MM.1S (cell line): ENCODE results near the gene SEC61G.

ENCODE experiments used
- DNase-seq: peaks from one replicate; pipeline ENCODE4 v3.0.0-alpha.2; 2015
- H2AFZ ChIP-seq: fragments of 300-600 bp; sonication (generic); 2 replicates; pipeline ENCODE4 v1.6.0; 2016; ENCODE audit warnings: antibody characterized with exemption, low read length
- H3F3A ChIP-seq: fragments of 300-600 bp; sonication (generic); 2 replicates; pipeline ENCODE4 v1.6.1; 2016; ENCODE audit warnings: mild to moderate bottlenecking, antibody characterized with exemption, low read length, moderate library complexity, mixed read lengths; ENCODE audit not compliant: insufficient read depth
- H3K27ac ChIP-seq: fragments of 300-600 bp; sonication (generic); 2 replicates; pipeline ENCODE4 v1.5.1; 2016; ENCODE audit warnings: mild to moderate bottlenecking, low read length
- H3K27me3 ChIP-seq: fragments of 300-600 bp; sonication (generic); replicated peaks from 2 replicates; pipeline ENCODE4 v1.6.0; 2016; ENCODE audit warnings: low read length; ENCODE audit not compliant: insufficient read depth
- H3K36me3 ChIP-seq: fragments of 300-600 bp; sonication (generic); replicated peaks from 2 replicates; pipeline ENCODE4 v1.6.1; 2016; ENCODE audit warnings: mild to moderate bottlenecking, low read length, mixed read lengths; ENCODE audit not compliant: insufficient read depth
- H3K4me1 ChIP-seq: fragments of 300-600 bp; sonication (generic); 2 replicates; pipeline ENCODE4 v1.6.1; 2016; ENCODE audit warnings: low read length, mixed read lengths
- H3K4me2 ChIP-seq: fragments of 300-600 bp; sonication (generic); 2 replicates; pipeline ENCODE4 v1.6.0; 2016; ENCODE audit warnings: low read depth, low read length
- H3K4me3 ChIP-seq: fragments of 300-600 bp; sonication (generic); 2 replicates; pipeline ENCODE4 v1.5.1; 2016; ENCODE audit warnings: low read length, mixed read lengths
- H3K79me2 ChIP-seq: fragments of 300-600 bp; sonication (generic); 2 replicates; pipeline ENCODE4 v1.6.1; 2016; ENCODE audit warnings: mixed run types, low read length, mixed read lengths
- H3K9ac ChIP-seq: fragments of 300-600 bp; sonication (generic); 2 replicates; pipeline ENCODE4 v1.6.1; 2016; ENCODE audit warnings: low read length, mixed read lengths
- H3K9me2 ChIP-seq: fragments of 300-600 bp; sonication (generic); replicated peaks from 2 replicates; pipeline ENCODE4 v1.6.1; 2016; ENCODE audit warnings: mild to moderate bottlenecking, low read length, mixed read lengths; ENCODE audit not compliant: insufficient read depth
- H3K9me3 ChIP-seq: fragments of 300-600 bp; sonication (generic); replicated peaks from 2 replicates; pipeline ENCODE4 v1.6.1; 2016; ENCODE audit warnings: mild to moderate bottlenecking, low read length, mixed read lengths; ENCODE audit not compliant: insufficient read depth
- H4K20me1 ChIP-seq: fragments of 300-600 bp; sonication (generic); 2 replicates; pipeline ENCODE4 v1.6.1; 2016; ENCODE audit warnings: mild to moderate bottlenecking, low read length, moderate library complexity, mixed read lengths; ENCODE audit not compliant: insufficient read depth
- CTCF ChIP-seq: fragments of 300-600 bp; sonication (generic); IDR thresholded peaks from 2 replicates; pipeline ENCODE4 v1.5.1; 2016; ENCODE audit warnings: antibody characterized with exemption, low read length, mixed read lengths
- EZH2 ChIP-seq: fragments of 300-600 bp; sonication (generic); optimal IDR thresholded peaks from 2 replicates; pipeline ENCODE3; 2017; ENCODE audit warnings: low read depth, mild to moderate bottlenecking, antibody characterized with exemption, low read length, mixed read lengths
- EZH2phosphoT487 ChIP-seq: fragments of 300-600 bp; sonication (generic); IDR thresholded peaks from 2 replicates; pipeline ENCODE4 v1.6.1; 2018; ENCODE audit warnings: antibody characterized with exemption, low read length

The SEC61G gene

GRCh38 chr7:54778166-54778565 is 19.2 kb upstream of the SEC61G start:
- no peak overlapping the region for H2AFZ ChIP-seq
- no peaks in the 10 kb centered on the region for H3K27me3 ChIP-seq
- no peaks in the 10 kb centered on the region for H3K4me1 ChIP-seq
- H3K4me2 ChIP-seq: no peak overlapping the region
- no peaks in the 10 kb centered on the region for H3F3A ChIP-seq
- no peaks in the 10 kb centered on the region for H3K9me2 ChIP-seq
- no peaks in the 10 kb centered on the region for H3K36me3 ChIP-seq
- DNase-seq: no peak
- TF ChIP-seq EZH2phosphoT487 (no peak), EZH2 (no peak), CTCF (no peak)
- H3K9ac ChIP-seq: no peak overlapping the region
- no peaks in the 10 kb centered on the region for H4K20me1 ChIP-seq
- H3K4me3 ChIP-seq: no peak overlapping the region
- no peaks in the 10 kb centered on the region for H3K79me2 ChIP-seq
- no peak overlapping the region for H3K27ac ChIP-seq
- H3K9me3 ChIP-seq: no peaks in the 10 kb centered on the region

DNA sequence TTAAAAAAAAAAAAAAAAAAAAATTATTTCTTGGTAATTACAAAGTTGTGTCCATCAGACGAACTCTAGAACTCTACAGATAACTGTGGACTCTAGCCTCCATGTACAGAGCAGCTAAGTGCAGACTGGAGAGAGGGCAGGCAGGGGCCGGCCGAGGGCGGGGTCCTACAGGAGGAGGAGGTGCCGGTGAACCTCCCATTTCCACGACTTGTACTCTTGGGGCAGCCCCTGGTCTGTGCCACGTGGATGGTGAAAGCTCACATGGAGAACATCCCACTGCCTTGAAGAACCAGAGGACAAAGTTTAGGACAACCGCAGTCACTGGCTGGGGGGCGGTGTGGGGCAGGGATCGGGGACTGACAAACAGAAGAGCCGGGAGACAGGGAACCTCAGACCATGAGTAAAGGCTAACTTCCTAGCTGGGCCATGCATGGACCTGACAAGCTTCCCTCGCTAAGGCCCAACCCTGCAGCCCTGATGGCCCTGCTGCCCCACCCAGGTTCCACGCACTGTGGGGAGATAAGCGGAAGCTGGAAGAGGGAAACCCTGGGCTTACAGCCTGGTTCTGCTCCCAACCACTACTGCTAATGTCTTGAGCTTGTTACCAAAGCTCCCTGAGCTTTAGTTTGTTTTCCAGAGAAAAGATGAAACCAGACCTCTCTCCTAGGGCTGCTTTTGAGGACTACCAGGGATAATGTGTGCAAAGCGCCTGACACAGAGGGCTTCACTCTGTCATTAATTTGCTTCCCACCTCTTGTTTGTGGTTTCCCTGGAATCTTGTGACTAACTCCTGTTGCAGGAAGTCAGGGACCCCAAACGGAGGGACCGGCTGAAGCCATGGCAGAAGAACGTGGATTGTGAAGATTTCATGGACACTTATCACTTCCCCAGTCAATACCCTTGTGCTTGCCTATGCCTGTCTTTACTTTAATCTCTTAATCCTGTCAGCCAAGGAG is 16.1 kb upstream of the SEC61G start:
- no peak overlapping the region for H3K27ac ChIP-seq
- no peak overlapping the region for H3K9ac ChIP-seq
- no peaks in the 10 kb centered on the region for H3K36me3 ChIP-seq
- H3K9me2 ChIP-seq: no peaks in the 10 kb centered on the region
- TF ChIP-seq EZH2 (no peak), EZH2phosphoT487 (no peak), CTCF (no peak)
- H3K27me3 ChIP-seq: no peaks in the 10 kb centered on the region
- H3K4me2 ChIP-seq: no peak overlapping the region
- no peaks in the 10 kb centered on the region for H3K9me3 ChIP-seq
- no peaks in the 10 kb centered on the region for H3K79me2 ChIP-seq
- H4K20me1 ChIP-seq: no peaks in the 10 kb centered on the region
- H3F3A ChIP-seq: no peaks in the 10 kb centered on the region
- H3K4me1 ChIP-seq: no peaks in the 10 kb centered on the region
- H3K4me3 ChIP-seq: no peak overlapping the region
- DNase-seq: no peak
- H2AFZ ChIP-seq: no peak overlapping the region

DNA sequence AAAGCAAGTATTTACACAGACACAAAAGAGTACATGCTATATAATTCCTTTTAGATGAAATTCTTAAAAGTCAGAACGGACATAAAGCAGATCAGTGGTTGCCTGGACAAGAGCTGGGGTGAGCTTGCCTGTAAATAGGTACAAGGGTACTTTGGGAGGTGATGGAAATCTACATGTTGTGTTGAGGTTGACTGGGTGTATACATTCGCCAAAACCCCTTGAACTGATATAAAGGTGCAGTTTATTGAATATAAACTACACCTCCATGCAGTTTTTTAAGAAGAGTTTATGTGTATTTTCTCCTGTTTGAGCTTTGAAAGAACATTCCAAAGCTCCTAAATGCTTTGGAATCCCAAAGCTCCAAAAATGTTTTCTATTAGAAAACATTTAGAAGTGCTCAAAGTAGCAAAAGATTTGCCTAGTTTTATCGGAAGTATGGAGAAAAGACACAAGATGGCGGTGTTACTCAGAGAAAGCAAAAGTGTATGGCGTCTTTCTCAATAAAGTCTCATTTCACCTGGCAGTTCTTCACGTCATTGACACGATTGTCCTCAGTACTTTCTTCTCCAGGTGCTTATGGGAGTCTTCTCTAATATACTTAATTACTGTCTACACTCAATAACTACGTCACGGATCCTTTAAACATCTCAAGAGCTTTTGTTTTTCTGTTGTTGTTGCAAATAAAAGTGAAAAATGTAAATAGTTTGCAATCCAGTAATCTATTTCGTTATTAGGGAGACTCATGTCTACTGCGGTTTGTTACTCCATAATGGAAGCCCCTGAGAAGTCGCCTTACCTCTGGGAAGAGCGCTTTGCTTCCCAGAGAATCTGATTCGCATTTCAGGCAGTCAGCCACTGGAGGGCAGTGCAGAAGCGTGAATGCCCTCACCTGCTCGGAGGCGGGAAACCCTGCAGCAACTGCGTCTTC is 14.7 kb upstream of the SEC61G start:
- TF ChIP-seq EZH2phosphoT487: no peak
- peak; percentile 78 for TF ChIP-seq CTCF
- Histone ChIP-seq H2AFZ (peak overlapping the region; percentile 92), H3K36me3 (no peaks in the 10 kb centered on the region), H3K9me3 (no peaks in the 10 kb centered on the region), H3K27ac (no peak overlapping the region), H3K27me3 (no peaks in the 10 kb centered on the region), H3K9ac (peak overlapping the region; percentile 51; the same call in 1 of the 2 replicates), H3K4me2 (peak overlapping the region; percentile 80), H3K9me2 (no peaks in the 10 kb centered on the region), H3K4me3 (peak overlapping the region; percentile 61), H4K20me1 (no peaks in the 10 kb centered on the region), H3K79me2 (no peaks in the 10 kb centered on the region), H3F3A (no peaks in the 10 kb centered on the region), H3K4me1 (no peaks in the 10 kb centered on the region)
- DNase-seq: peak; percentile 79
